Smooth muscle cell (in vitro differentiated cells): ENCODE measurements around the gene COG5. TPM values are rescaled to one million over a fixed set of nuclear protein-coding genes. Genes with fewer than 3 reads are reported as not detected.

Experiments
- DNase-seq: peaks from one replicate; lab custom pipeline; 2025; ENCODE audit not compliant: unreplicated experiment; lab: John Stamatoyannopoulos, UW
- H2AFZ ChIP-seq: fragments of 200-600 bp; sonication (generic); 2 replicates; pipeline ENCODE4 v1.6.0; 2016; ENCODE audit warnings: antibody characterized with exemption, low read depth, mild to moderate bottlenecking
- H3F3A ChIP-seq: fragments of 200-600 bp; sonication (generic); 2 replicates; pipeline ENCODE4 v1.6.0; 2017; ENCODE audit warnings: antibody characterized with exemption, low read depth
- H3K27ac ChIP-seq: fragments of 200-600 bp; sonication (generic); 2 replicates; pipeline ENCODE4 v1.5.1; 2016; ENCODE audit warnings: low read depth, mild to moderate bottlenecking
- H3K27me3 ChIP-seq: fragments of 200-600 bp; sonication (generic); 2 replicates; pipeline ENCODE4 v1.6.1; 2016; ENCODE audit warnings: low read depth, mild to moderate bottlenecking
- H3K36me3 ChIP-seq: fragments of 200-600 bp; sonication (generic); 2 replicates; pipeline ENCODE4 v1.5.1; 2016; ENCODE audit warnings: low read depth
- H3K4me1 ChIP-seq: fragments of 200-600 bp; sonication (generic); 2 replicates; pipeline ENCODE4 v1.5.1; 2016; ENCODE audit warnings: low read depth
- H3K4me2 ChIP-seq: fragments of 200-600 bp; sonication (generic); 2 replicates; pipeline ENCODE4 v1.6.0; 2016; ENCODE audit warnings: mild to moderate bottlenecking
- H3K4me3 ChIP-seq: fragments of 200-600 bp; sonication (generic); 2 replicates; pipeline ENCODE4 v1.5.1; 2016; ENCODE audit warnings: mild to moderate bottlenecking
- H3K79me2 ChIP-seq: fragments of 200-600 bp; sonication (generic); 2 replicates; pipeline ENCODE4 v1.6.0; 2016; ENCODE audit warnings: low read depth, mild to moderate bottlenecking
- H3K9ac ChIP-seq: fragments of 200-600 bp; sonication (generic); 2 replicates; pipeline ENCODE4 v1.6.0; 2016; ENCODE audit warnings: low read depth
- H3K9me3 ChIP-seq: fragments of 200-600 bp; sonication (generic); replicated peaks from 2 replicates; pipeline ENCODE4 v1.5.1; 2016; ENCODE audit warnings: low read depth
- H4K20me1 ChIP-seq: fragments of 200-600 bp; sonication (generic); 2 replicates; pipeline ENCODE4 v1.6.0; 2016; ENCODE audit warnings: low read depth
- CTCF ChIP-seq: fragments of 200-600 bp; sonication (generic); IDR thresholded peaks from 2 replicates; pipeline ENCODE4 v1.5.1; 2017; ENCODE audit warnings: borderline replicate concordance, mild to moderate bottlenecking, antibody characterized with exemption; ENCODE audit not compliant: insufficient read depth, poor library complexity, severe bottlenecking
- WGBS: methylation state at CpG from one replicate; pipeline ENCODE4 v1.1.7; 2016; ENCODE audit warnings: low lambda C conversion rate; 5-methylcytosine and 5-hydroxymethylcytosine counted together
- polyA plus RNA-seq: library from polyadenylated mRNA; unstranded; fragments of >200 nt; fragmentation: Nextera tagmentation; extraction: Ambion mirVana; gene quantifications from 2 replicates; pipeline ENCODE4 v1.2.1, GENCODE V29; 2016
- total RNA-seq: library from RNA; depleted of rRNA; stranded (reverse); fragments of >200 nt; gene quantifications from 2 replicates; pipeline ENCODE4 v1.2.3, GENCODE V29; 2014

COG5 gene
- total and polyA plus RNA-seq, 2 experiments from 2014 or later: 24.3 to 44.3 TPM

GRCh38 chr7:107304063-107304462, 259.7 kb downstream of the COG5 start:
- Histone ChIP-seq H3K27me3 (no peaks in the 10 kb centered on the region), H3K79me2 (no peaks in the 10 kb centered on the region), H3K27ac (no peak overlapping the region), H3F3A (no peaks in the 10 kb centered on the region), H2AFZ (no peak overlapping the region), H3K4me1 (no peaks in the 10 kb centered on the region), H3K9me3 (no peaks in the 10 kb centered on the region), H3K9ac (no peak overlapping the region), H3K4me2 (no peak overlapping the region), H4K20me1 (peaks cover 4% of the 10 kb centered on the region), H3K36me3 (no peaks in the 10 kb centered on the region), H3K4me3 (no peak overlapping the region)
- no peak for TF ChIP-seq CTCF
- 96% methylated on average over 1 of the region's 1 CpG for WGBS
- DNase-seq: no peak

- H4K20me1 ChIP-seq: peaks cover 4% of the 10 kb centered on the region
- no peaks in the 10 kb centered on the region for H3F3A ChIP-seq
- TF ChIP-seq CTCF: no peak
- no peaks in the 10 kb centered on the region for H3K79me2 ChIP-seq
- H3K4me2 ChIP-seq: no peak overlapping the region
- no peaks in the 10 kb centered on the region for H3K27me3 ChIP-seq
- H3K9me3 ChIP-seq: no peaks in the 10 kb centered on the region
- H3K27ac ChIP-seq: no peak overlapping the region
- H3K4me1 ChIP-seq: no peaks in the 10 kb centered on the region
- no peaks in the 10 kb centered on the region for H3K36me3 ChIP-seq
- WGBS: 85% methylated on average over 2 of the region's 2 CpGs
- H2AFZ ChIP-seq: no peak overlapping the region
- no peak overlapping the region for H3K9ac ChIP-seq
- H3K4me3 ChIP-seq: no peak overlapping the region
- no peak for DNase-seq
Observed at GRCh38 chr7:107302250-107302847, 261.4 kb downstream of the COG5 start.

- Histone ChIP-seq H3F3A (no peaks in the 10 kb centered on the region), H3K4me2 (no peak overlapping the region), H3K79me2 (no peaks in the 10 kb centered on the region), H3K9me3 (no peaks in the 10 kb centered on the region), H3K27ac (no peak overlapping the region), H3K9ac (no peak overlapping the region), H3K36me3 (no peaks in the 10 kb centered on the region), H4K20me1 (no peaks in the 10 kb centered on the region), H3K4me3 (no peak overlapping the region), H3K4me1 (no peaks in the 10 kb centered on the region), H2AFZ (no peak overlapping the region), H3K27me3 (no peaks in the 10 kb centered on the region)
- 73% methylated on average over 1 of the region's 1 CpG for WGBS
- DNase-seq: no peak
- no peak for TF ChIP-seq CTCF
Observed at GRCh38 chr7:107294182-107294581, 269.5 kb downstream of the COG5 start.

- Histone ChIP-seq H2AFZ (no peak overlapping the region), H3K4me1 (no peaks in the 10 kb centered on the region), H3K27me3 (no peaks in the 10 kb centered on the region), H3K9me3 (no peaks in the 10 kb centered on the region), H3K4me3 (no peak overlapping the region), H3K27ac (no peak overlapping the region), H3K9ac (no peak overlapping the region), H3K4me2 (no peak overlapping the region), H3K36me3 (no peaks in the 10 kb centered on the region), H3K79me2 (no peaks in the 10 kb centered on the region), H4K20me1 (no peaks in the 10 kb centered on the region), H3F3A (no peaks in the 10 kb centered on the region)
- DNase-seq: no peak
- WGBS: 44% methylated on average over 2 of the region's 2 CpGs
- TF ChIP-seq CTCF: no peak
Observed at GRCh38 chr7:107292591-107292990, 271.1 kb downstream of the COG5 start.
